ENCODE results near the gene SUCNR1.

The SUCNR1 gene

GRCh38 chr3:151903501-151903991, 30.1 kb downstream of the SUCNR1 start:
- TF ChIP-seq CTCF (IDR thresholded peaks at IDR 0.05): no peak
- Histone ChIP-seq H3K27me3 (ENCODE audit: control insufficient read depth, insufficient read depth, low read length) (no peaks in the 10 kb centered on the region), H2AFZ (no peak overlapping the region), H3K4me3 (ENCODE audit: low read depth, low read length) (no peak overlapping the region), H3K27ac (no peak overlapping the region), H3K9me3 (ENCODE audit: control insufficient read depth, low read length) (no peaks in the 10 kb centered on the region), H3K9ac (no peak overlapping the region), H3K4me1 (no peaks in the 10 kb centered on the region), H3K79me2 (no peaks in the 10 kb centered on the region), H3K4me2 (ENCODE audit: low read length) (no peak overlapping the region), H3K36me3 (ENCODE audit: control insufficient read depth, insufficient read depth, low read length) (no peaks in the 10 kb centered on the region)

- no peak for TF ChIP-seq CTCF (IDR thresholded peaks at IDR 0.05)
- Histone ChIP-seq H3K27me3 (ENCODE audit: control insufficient read depth, insufficient read depth, low read length) (no peaks in the 10 kb centered on the region), H3K4me2 (ENCODE audit: low read length) (no peak overlapping the region), H3K4me3 (ENCODE audit: low read depth, low read length) (no peak overlapping the region), H3K9ac (no peak overlapping the region), H2AFZ (no peak overlapping the region), H3K4me1 (no peaks in the 10 kb centered on the region), H3K36me3 (ENCODE audit: control insufficient read depth, insufficient read depth, low read length) (no peaks in the 10 kb centered on the region), H3K27ac (no peak overlapping the region), H3K79me2 (no peaks in the 10 kb centered on the region), H3K9me3 (ENCODE audit: control insufficient read depth, low read length) (no peaks in the 10 kb centered on the region)
These were observed 32.2 kb downstream of the SUCNR1 start for GRCh38 chr3:151905647-151906046.

GRCh38 chr3:151906751-151907150, 33.3 kb downstream of the SUCNR1 start:
- Histone ChIP-seq H3K9ac (no peak overlapping the region), H2AFZ (no peak overlapping the region), H3K79me2 (no peaks in the 10 kb centered on the region), H3K36me3 (ENCODE audit: control insufficient read depth, insufficient read depth, low read length) (no peaks in the 10 kb centered on the region), H3K4me1 (no peaks in the 10 kb centered on the region), H3K27me3 (ENCODE audit: control insufficient read depth, insufficient read depth, low read length) (no peaks in the 10 kb centered on the region), H3K4me2 (ENCODE audit: low read length) (no peak overlapping the region), H3K4me3 (ENCODE audit: low read depth, low read length) (no peak overlapping the region), H3K9me3 (ENCODE audit: control insufficient read depth, low read length) (no peaks in the 10 kb centered on the region), H3K27ac (no peak overlapping the region)
- TF ChIP-seq CTCF (IDR thresholded peaks at IDR 0.05): no peak

GRCh38 chr3:151908399-151908798, 35.0 kb downstream of the SUCNR1 start:
- Histone ChIP-seq H3K27me3 (ENCODE audit: control insufficient read depth, insufficient read depth, low read length) (no peaks in the 10 kb centered on the region), H3K36me3 (ENCODE audit: control insufficient read depth, insufficient read depth, low read length) (no peaks in the 10 kb centered on the region), H3K27ac (no peak overlapping the region), H3K4me3 (ENCODE audit: low read depth, low read length) (no peak overlapping the region), H3K9me3 (ENCODE audit: control insufficient read depth, low read length) (no peaks in the 10 kb centered on the region), H3K79me2 (no peaks in the 10 kb centered on the region), H3K9ac (no peak overlapping the region), H3K4me2 (ENCODE audit: low read length) (no peak overlapping the region), H2AFZ (no peak overlapping the region), H3K4me1 (no peaks in the 10 kb centered on the region)
- TF ChIP-seq CTCF (IDR thresholded peaks at IDR 0.05): no peak

GRCh38 chr3:151909681-151910405, 36.4 kb downstream of the SUCNR1 start:
- no peaks in the 10 kb centered on the region for H3K79me2 ChIP-seq
- H3K4me1 ChIP-seq: no peaks in the 10 kb centered on the region
- H3K4me3 ChIP-seq (ENCODE audit: low read depth, low read length): no peak overlapping the region
- no peak overlapping the region for H3K27ac ChIP-seq
- no peak overlapping the region for H3K9ac ChIP-seq
- H3K4me2 ChIP-seq (ENCODE audit: low read length): no peak overlapping the region
- H3K36me3 ChIP-seq (ENCODE audit: control insufficient read depth, insufficient read depth, low read length): no peaks in the 10 kb centered on the region
- no peaks in the 10 kb centered on the region for H3K27me3 ChIP-seq (ENCODE audit: control insufficient read depth, insufficient read depth, low read length)
- H2AFZ ChIP-seq: no peak overlapping the region
- H3K9me3 ChIP-seq (ENCODE audit: control insufficient read depth, low read length): no peaks in the 10 kb centered on the region
- no peak for TF ChIP-seq CTCF (IDR thresholded peaks at IDR 0.05)
